ENCODE measurements around the gene ANO5. TPM values are rescaled to one million over a fixed set of nuclear protein-coding genes. Genes with fewer than 3 reads are reported as not detected.

ANO5 gene
- total and polyA plus RNA-seq, 2 of the 8 experiments (the other 6 are each of a cell fraction or from before 2014, with no cell fraction given): 2.6 to 5.0 TPM

GRCh38 chr11:22317656-22318055 lies 124.8 kb downstream of the ANO5 start:
- Histone ChIP-seq H3K4me2 (ENCODE audit: insufficient read depth in 1 of 2, low read depth in 2 of 2, low read length in 2 of 2) (no peak overlapping the region), H3K36me3 (ENCODE audit: control insufficient read depth in 2 of 4, insufficient read depth in 4 of 4, low read length in 3 of 4) (no peaks in the 10 kb centered on the region)

More at GRCh38 chr11:22317656-22318055, 124.8 kb downstream of the ANO5 start:
- no peak for FAIRE-seq
- Histone ChIP-seq H2BK15ac (ENCODE audit: low read length) (no peak overlapping the region), H3K27ac (ENCODE audit: low read depth, low read length) (no peak overlapping the region), H4K8ac (ENCODE audit: extremely low read depth, insufficient read depth, low read length) (no peak overlapping the region), H3K23me2 (ENCODE audit: low read depth, low read length) (no peaks in the 10 kb centered on the region), H2BK120ac (replicated peaks; ENCODE audit: low read depth, low read length) (no peak overlapping the region), H3K23ac (ENCODE audit: insufficient read length) (no peak overlapping the region), H2BK20ac (ENCODE audit: low read length) (no peak overlapping the region), H3K79me1 (ENCODE audit: low read depth, low read length) (no peaks in the 10 kb centered on the region), H4K91ac (replicated peaks; ENCODE audit: insufficient read length, low read length) (no peak overlapping the region), H2AK5ac (ENCODE audit: low read depth, low read length) (no peak overlapping the region), H2BK5ac (ENCODE audit: low read depth, low read length) (no peak overlapping the region), H2AFZ (ENCODE audit: low read length) (no peak overlapping the region), H3K4ac (replicated peaks; ENCODE audit: insufficient read length, low read depth, low read length) (no peak overlapping the region), H3K18ac (ENCODE audit: extremely low read depth, low read length) (no peak overlapping the region), H3K4me1 (replicated peaks in 1 of 4; ENCODE audit: control insufficient read depth in 3 of 4, insufficient read depth in 4 of 4, low read length in 3 of 4) (no peaks in the 10 kb centered on the region), H3K56ac (replicated peaks; ENCODE audit: insufficient read length, low read depth, low read length) (no peak overlapping the region), H3K14ac (ENCODE audit: insufficient read length) (no peak overlapping the region), H3K9me3 (ENCODE audit: insufficient read depth in 2 of 2, low read depth in 1 of 2, low read length in 1 of 2) (no peaks in the 10 kb centered on the region), H4K5ac (ENCODE audit: insufficient read length, low read depth, low read length) (no peak overlapping the region), H3K79me2 (ENCODE audit: control insufficient read depth in 1 of 2, insufficient read depth in 2 of 2, low read length in 2 of 2) (no peaks in the 10 kb centered on the region), H3K4me3 (ENCODE audit: extremely low read depth in 1 of 4, insufficient read depth in 2 of 4, low read depth in 3 of 4, low read length in 4 of 4) (no peak overlapping the region), H3K27me3 (replicated peaks in 1 of 4; ENCODE audit: control insufficient read depth in 3 of 4, extremely low read depth in 1 of 4, insufficient read depth in 3 of 4, low read length in 3 of 4) (no peaks in the 10 kb centered on the region), H2BK12ac (ENCODE audit: low read depth, low read length) (no peak overlapping the region), H3K9ac (replicated peaks in 1 of 4; ENCODE audit: extremely low read depth in 1 of 4, low read depth in 3 of 4, low read length in 3 of 4) (no peak overlapping the region), H4K20me1 (replicated peaks in 1 of 2; ENCODE audit: control insufficient read depth in 1 of 2, insufficient read depth in 2 of 2, low read length in 2 of 2) (no peaks in the 10 kb centered on the region)
- DNase-seq (ENCODE audit: low read depth in 1 of 2, low spot score in 2 of 2): no peak
- TF ChIP-seq BCL11A (IDR thresholded peaks at IDR 0.05; ENCODE audit: low read depth in 2 of 2, low read length in 2 of 2): no peak
- TF ChIP-seq EP300 (IDR thresholded peaks at IDR 0.05; ENCODE audit: borderline replicate concordance in 1 of 2, low read depth in 2 of 2, low read length in 2 of 2): no peak
- TF ChIP-seq TCF12 (IDR thresholded peaks at IDR 0.05; ENCODE audit: low read depth, low read length): no peak
- TF ChIP-seq YY1 (IDR thresholded peaks at IDR 0.05; ENCODE audit: low read depth, low read length): no peak
- TF ChIP-seq E2F6 (IDR thresholded peaks at IDR 0.05): no peak
- no peak for TF ChIP-seq KDM4A (IDR thresholded peaks at IDR 0.05; ENCODE audit: low read depth, low read length, severe bottlenecking)
- TF ChIP-seq CHD1 (IDR thresholded peaks at IDR 0.05; ENCODE audit: low read depth, low read length): no peak
- no peak for TF ChIP-seq SIN3A (conservative IDR thresholded peaks at IDR 0.05 in 1 of 2, IDR thresholded peaks at IDR 0.05 in 1 of 2; ENCODE audit: low read depth in 1 of 2, low read length in 2 of 2)
- TF ChIP-seq HDAC6 (IDR thresholded peaks at IDR 0.05; ENCODE audit: low read depth, low read length): no peak
- TF ChIP-seq SP1 (IDR thresholded peaks at IDR 0.05; ENCODE audit: low read depth, low read length): no peak
- ChIA-PET POLR2A (ENCODE audit: partially characterized antibody) (interaction anchor here (0.9 to 1.2 kb wide), 3 partner anchors 9 to 308 kb away, joined by 3 read pairs; partner anchors contain the start of gene FANCF), CTCF (ENCODE audit: partially characterized antibody) (interaction anchor here (0.9 to 2.5 kb wide), 8 partner anchors 10 to 470 kb away, joined by 3 to 17 read pairs (median 4); no protein-coding TSS in a partner anchor)
- WGBS, 2 experiments (ENCODE audit: extremely low coverage in 1 of 2, insufficient coverage in 1 of 2, insufficient read length in 1 of 2, insufficient replicate concordance in 2 of 2, low coverage in 1 of 2, low lambda C conversion rate in 2 of 2, missing lambda C conversion rate in 1 of 2): 96% methylated on average over 15 of the region's 15 CpGs; no CpG with 5 or more reads in 1 of the 2 experiments

Data from H1 (cell line).